HG03457 (cell line): Measurements from ENCODE around the gene SNX13.

Experiments used
- ATAC-seq: cut with Tn5 transposase; IDR thresholded peaks from one replicate; pipeline ENCODE4 v1.9.1; 2021; ENCODE audit warnings: moderate number of reproducible peaks; ENCODE audit not compliant: unreplicated experiment

SNX13 gene

DNA sequence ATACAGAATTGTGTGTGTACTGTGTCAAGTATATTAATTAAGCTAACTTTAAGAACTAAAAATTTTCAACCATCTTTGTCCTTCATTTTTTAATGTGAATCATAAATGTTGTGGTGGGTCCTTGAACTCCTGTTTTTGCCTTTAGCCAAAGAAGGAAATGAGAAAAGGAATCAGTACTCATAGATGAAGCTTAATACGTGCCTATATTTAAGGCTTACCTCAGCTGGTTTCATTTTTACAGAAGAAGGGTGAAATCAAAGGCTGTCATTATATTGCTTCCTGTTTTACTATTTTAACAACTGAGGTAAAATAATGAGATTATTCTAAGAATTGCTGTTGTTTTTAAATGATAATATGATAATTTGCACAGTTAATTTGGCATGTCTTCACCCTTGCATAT lies 6.3 kb upstream of the SNX13 start:
- ATAC-seq, result peak; percentile 52

DNA sequence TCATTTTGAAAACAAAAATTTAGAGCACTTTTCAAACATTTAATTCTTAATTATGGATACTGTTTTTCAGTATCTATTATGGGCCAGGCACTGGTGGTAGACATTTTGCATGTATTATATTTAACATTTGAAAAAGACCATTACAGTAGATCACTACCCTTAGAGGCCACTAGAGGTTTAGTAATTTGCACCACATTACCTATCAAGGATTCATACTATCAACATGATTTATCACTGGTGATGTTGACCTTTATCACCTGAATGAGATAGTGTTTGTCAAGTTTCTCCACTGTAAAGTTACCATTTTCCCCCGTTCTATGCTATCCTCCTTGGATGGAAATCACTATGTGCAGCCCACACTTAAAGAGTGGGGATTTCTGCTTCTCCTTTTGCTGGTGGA lies 4.4 kb upstream of the SNX13 start:
- ATAC-seq, result no peak

DNA sequence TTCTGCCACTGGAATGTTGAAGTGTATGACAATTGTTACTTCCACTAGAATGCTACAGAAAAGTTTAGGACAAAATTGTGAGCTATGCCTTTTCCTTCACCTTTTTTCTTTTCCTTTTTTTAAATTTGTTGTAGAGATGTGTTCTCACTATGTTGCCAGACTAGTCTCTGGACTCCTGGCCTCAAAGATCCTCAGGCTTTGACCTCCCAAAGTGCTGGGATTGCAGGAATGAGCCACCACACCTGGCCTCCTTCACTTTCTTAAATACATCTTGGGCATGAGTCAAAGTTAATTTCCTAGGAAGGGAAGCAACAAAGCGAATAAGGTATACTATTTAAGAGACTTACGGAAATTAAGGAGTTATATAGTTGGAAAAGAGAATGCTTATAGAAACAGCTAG lies 2.7 kb upstream of the SNX13 start:
- no peak for ATAC-seq

DNA sequence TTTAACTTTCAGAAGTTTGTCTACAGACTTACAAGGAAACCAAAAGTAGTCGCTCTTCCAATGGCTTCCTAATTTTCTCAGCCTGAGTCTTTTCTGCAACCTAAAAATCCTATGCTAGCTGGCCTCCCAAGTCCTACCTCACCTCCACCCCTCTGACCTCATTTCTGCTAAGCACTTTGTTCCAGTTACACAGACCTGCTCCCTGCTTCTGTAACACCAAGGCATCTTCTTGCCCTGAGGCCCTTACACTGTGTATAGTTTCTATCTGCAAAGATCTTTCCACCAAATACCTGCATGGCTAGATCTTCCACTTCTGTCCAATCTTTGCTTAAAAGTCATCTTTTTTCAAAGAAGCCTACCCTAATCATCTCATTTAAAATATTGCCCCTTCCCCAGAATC lies 1.9 kb upstream of the SNX13 start:
- no peak for ATAC-seq

DNA sequence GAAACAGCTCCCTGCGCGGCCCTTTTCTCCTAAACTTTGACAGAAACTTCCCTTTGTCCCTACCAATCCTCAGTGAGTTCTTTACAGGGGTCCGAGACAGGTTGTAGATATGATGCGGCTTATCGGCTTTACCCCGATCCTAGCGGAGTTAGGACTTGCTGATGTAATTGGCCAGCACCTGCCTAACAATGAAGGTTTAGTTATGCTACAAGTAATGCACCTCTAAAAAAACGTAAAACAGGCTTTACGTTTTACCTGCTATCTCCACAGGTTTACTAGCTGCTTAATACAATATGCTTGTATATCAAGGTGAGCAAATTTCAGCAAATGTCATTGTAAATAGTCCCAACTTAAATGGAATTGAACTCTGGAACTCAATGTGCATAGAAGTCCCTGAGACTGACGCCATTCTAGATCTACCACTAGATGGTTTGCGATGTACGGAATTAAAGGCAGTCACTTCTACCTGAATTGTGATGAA lies 697 bp upstream of the SNX13 start:
- ATAC-seq, result no peak

DNA sequence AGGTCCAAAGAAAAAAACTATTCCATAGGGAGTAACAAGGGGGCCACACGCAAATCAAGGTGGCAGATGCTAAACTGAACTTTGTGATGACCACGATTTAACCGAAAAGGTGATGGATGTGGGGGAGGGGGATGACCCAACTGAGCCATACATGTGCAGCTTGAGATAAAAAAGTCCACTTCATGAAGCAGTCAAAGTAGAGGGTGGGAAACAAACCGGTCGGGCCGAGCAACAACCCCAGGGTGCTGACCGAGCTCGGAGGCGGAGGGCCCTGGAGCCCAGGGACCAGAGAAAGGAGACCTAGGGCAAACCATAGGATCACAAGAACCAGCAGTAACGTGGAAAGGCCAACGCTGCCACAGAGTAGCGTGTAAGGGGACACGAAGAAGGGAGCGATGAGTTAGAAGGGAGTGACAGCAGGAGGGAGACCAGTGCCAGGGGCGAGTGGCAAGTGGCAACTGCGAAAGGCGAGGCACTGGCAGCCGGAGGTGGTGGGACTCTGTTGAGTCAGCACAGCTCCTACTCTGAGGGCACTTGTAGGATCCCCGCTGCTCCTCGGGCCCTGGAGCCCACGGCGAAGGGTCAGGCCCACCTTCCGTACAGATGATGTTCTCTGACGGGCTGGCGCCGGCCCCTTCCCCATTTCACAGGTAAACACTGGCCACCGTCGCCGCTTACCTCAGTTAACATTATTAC lies 540 bp downstream of the SNX13 start:
- peak; percentile 27 for ATAC-seq

DNA sequence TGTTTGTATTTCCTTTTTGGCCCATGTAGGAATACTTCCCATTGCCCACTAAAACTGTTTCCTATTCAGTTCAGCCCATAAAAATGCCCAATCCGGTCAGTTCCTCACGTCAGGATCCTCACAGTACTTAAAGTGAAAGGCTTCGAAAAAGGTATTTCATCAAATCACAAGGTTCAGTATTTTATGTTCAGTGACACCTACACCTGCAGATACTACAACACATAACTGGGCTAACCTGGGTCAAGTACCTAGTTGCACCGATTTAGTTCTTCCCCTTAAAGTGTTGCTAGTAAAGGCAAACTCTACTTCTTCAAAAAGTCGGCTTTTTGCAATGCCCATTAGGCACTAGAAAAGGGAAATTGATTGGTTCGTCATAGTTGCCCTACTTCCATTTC lies 1.1 kb downstream of the SNX13 start:
- ATAC-seq, result no peak

DNA sequence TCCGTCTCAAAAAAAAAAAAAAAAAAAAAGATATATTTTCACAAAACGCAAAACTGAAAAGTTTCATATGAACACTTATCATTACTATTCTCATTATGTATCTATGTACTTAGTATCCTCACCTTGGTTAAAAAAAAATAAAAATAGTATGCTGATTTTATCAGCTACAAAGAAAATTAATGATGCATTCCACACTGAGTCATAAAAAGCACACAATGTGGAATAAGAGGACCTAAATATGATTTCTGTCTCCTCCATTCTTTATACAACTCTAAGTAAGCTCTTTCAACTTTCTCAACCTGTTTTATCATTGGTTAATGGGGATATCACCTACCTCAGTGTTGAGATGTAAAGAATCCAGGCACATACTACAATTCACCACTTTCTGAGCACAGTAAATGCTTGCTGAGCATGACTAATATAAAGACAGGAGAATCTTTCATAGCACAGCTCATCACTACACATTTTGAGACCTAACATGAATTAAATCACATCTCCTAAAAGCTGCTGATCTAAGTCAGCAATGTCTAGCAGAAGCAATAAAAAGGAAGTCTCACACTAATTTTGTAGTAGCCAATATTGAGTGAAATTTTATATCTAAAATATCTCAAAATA lies 2.7 kb downstream of the SNX13 start:
- ATAC-seq, result no peak

DNA sequence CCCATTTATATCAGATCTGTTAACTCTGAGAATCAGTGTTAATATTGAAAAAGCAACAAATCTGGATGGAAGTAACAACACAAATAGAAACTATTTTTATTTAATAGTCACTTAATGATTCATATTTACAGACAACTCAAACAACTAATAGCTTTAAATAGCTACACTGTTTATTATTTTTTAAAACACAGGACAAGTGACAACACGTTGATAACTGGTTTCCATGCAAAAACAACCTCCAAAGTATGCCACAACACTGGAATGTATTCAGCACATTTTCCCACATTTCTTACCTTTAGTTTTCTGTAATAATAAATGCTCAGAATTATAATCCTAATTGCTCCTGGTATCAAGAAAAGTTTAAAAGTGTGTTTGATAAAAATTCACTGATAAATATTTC lies 4.0 kb downstream of the SNX13 start:
- ATAC-seq, result no peak

DNA sequence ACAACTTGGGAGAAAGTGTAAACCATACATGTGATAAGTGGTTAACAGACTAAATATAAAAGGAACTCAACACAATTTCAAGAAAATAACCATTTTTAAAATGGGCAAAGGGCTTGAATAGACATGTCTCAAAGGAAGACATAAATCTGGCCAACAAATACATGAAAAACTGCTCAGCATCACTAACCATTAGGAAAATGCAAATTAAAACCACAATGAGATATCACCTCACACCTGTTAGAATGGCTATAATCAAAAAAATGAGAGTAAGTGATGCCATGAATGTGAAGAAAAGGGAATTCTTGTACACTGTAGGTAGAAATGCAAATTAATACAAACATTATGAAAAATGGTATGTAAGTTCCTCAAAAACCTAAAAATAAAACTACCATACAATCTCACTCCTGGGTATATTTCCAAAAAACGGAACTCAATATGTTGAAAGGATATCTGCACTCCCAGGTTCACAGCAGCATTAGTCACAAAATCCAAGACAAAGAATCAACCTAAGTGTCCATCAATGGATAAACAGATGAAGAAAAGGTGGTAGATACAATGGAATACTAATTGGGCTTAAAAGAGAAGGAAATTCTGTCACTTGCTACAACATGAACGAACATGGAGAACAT lies 5.6 kb downstream of the SNX13 start:
- ATAC-seq, result no peak

DNA sequence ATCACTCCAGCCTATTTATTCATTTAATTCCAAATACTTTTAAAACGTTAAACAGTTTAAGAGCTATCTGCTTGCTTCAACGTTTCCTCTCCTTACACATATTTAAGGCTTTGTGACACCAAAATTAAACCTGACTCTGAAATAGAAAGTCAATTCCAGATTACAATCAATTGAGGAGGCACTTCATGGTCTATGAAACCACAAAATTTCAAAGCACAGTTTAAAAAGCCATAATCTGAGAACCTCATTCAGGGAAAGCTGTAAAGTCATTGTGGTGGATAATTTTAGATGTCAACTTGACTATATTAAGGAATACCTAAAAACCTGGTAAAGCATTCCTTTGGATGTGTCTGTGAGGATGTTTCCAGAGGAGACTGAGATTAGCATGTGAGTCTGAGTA lies 6.2 kb downstream of the SNX13 start:
- no peak for ATAC-seq

DNA sequence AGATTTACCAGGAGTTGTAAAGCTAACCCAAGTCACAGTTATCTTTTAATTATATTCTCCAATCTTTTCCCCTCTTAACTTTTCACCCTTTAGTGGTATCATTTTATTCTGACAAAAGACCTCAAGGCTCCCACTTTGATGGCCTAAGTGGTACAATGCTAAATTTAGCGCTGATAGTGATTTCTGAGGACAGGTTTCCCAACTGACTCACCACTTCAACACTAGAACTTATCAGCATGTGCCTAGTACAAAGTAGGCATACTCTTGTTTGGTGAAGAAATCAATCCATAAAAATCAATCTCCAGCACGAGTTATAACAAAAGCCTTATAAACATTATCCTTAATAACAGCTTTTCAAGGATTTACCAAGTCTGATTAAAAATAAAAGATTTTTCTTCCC lies 7.5 kb downstream of the SNX13 start:
- no peak for ATAC-seq

DNA sequence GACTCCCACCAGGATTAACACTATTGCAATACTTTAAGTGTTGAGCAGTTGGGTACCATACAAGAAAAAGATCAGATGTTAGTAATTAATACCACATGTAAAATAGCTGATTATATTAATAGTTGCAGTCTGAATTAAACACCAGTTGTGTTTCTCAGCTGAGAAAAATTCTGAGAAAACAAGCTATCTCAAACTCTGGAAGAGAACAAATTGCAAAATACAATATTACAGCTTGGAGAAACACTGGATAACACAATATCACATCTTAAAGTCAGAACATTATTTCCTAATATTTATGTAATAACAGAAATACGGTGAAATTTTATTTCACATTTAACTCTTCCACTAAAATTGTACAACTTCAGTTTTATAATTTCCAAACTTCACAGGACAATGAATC lies 9.2 kb downstream of the SNX13 start:
- no peak for ATAC-seq

DNA sequence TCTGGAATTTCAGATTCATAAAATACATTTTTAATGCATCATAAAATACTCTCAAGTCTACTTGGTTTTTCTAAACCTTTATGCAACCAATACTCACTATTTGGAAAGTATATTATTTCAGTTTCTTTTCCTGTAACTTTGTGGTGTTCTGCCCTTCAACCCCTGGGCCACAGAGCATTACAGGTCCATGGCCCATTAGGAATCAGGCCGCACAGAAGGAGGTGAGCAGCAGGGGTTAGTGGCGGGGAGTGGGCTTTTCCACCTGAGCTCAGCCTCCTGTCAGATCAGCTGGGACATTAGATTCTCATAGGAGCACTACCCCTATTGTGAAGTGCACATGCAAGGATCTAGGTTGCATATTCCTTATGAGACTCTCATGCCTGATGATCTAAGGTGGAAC lies 9.7 kb downstream of the SNX13 start:
- ATAC-seq, result no peak

DNA sequence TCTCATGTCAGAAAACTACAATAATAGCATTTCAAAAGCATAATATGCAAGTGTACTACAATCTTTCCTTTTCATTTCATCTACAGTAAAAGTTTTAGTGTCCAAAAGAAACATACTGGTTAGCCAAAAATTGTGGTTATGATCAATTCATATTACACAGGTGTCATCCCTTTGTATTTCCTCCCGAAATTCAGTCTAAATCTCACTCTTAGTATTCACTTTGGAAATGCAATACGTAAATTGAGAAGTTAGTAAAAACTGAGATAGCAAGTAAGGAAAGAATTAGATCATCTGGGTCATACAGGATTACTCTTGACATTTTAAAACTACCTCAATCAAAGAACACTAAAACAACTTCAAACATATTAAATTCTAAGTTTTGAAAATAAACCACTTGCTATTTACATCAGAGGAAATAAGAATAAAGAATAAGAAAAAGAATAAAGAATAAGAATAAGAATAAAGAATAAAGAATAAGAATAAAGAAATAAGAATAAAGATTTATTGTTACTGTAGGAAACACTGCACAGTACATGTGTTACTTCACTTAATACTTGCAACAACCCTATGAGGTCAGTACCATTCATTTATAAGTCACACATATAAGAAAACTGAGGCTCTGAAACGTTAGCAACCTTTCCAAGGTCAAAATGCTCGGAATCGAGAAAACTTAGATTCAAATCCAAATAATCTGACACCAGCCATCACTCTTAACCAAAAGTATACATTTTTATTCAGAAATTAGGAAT lies 10.5 kb downstream of the SNX13 start:
- no peak for ATAC-seq

DNA sequence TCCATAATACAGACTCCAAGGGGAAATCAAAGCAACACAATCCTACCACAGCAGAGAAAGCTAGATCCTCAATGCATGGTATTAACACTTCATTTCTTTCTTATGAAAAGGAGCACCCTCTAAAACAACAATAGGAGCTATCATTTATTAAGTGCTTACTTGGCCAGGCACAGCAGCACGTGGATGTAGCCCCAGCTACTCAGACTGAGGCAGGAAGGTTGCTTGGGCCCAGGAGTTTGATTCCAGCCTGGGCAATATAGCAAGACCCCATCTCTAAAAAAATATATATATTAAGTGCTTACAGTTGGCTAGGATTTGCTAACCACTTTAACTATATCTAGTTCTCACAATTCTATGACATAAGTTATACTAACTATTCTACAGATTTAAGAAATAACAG lies 12.2 kb downstream of the SNX13 start:
- no peak for ATAC-seq

DNA sequence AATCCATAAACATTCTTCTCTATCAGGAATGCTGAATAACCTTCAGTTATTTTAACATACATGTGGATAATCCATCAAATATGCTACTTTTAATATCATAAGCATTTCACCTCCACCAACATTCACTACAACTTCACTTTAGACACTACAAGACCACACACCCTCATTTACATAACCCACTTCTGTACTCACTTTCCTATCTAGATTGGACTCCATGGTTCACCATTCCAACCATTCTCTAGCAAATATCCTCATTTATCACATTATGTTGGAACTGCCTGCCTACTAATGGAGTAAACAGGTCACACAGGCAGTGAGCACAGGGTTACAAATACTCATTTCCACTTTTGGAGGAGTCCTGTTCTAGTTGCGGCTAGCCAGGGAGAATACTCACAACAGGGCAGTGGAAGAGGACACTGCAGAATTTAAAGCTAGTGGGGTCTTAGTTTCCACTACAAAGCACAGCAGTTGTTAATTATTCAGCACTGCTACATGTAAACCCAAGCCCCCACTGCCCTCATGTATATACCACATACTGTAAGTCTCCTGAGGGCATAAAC lies 18.4 kb downstream of the SNX13 start:
- no peak for ATAC-seq

DNA sequence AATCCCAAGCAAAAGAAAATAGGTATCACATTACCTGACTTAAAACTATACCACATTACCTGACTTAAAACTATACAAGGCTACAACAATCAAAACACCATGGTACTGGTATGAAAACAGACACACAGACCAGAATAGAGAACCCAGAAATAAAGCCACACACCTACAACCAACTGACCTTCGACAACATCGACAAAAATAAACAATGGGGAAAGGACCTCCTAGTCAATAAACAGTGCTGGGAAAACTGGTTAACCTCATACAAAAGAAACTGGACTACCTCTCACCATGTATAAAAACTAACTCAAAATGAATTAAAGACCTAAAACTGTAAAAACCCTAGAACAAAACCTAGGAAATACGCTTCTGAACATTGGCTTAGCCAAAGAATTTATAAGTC lies 22.5 kb downstream of the SNX13 start:
- no peak for ATAC-seq

DNA sequence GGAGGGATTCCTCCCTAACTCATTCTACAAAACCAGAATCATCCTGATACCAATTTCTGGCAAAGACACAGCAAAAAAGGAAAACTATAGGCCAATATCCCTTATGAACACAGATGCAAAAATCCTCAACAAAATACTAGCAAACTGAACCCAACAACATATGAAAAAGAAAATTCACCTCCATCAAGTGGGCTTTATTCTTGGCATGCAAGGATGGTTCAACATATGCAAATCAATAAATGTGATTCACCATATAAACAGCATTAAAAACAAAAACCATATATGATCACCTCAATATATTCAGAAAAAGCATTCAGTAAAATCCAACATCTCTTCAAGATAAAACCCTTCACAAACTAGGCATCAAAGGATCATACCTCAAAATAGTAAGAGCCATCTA lies 23.5 kb downstream of the SNX13 start:
- no peak for ATAC-seq

DNA sequence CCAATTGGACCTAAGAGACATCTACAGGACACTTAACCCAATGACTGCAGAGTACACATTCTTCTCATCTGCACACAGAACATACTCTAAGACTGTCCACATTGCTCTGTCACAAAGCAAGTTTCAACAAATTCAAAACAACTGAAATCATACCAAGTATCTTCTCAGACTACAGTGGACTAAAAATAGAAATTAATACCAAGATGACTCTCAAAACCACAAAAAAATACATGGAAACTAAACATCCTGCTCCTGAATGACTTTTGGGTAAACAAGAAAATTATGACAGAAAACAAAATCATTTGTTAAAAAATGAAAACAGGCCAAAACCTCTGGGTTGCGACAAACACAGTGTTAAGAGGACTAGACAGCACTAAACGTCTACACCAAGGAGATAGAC lies 24.5 kb downstream of the SNX13 start:
- ATAC-seq, result no peak

DNA sequence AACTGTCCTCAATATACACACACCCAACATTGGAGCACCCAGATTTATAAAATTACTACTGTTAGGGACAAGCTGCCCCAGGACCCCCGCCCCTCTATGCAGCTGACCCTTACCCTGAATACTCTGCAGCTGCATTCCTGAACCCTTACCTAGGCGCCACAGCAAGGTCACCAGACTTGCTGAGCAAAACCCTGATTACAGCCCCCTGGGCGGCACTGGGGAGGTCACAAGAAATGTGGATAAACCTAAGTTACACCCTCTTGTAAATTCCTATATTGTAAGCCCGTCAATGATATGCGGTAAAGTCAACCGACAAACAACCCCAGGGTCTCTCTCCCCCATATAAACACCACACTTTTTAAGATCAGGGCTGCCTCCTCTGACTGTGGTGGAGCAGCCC lies 25.1 kb downstream of the SNX13 start:
- no peak for ATAC-seq
